Activated CD8-positive, alpha-beta T cell treated with anti-CD3 and anti-CD28 coated beads for 36 hours (primary cell): ENCODE results near the gene MTMR6. TPM values are rescaled to one million over a fixed set of nuclear protein-coding genes. Genes with fewer than 3 reads are reported as not detected.

Source experiments
- ATAC-seq: fragments of 200-7000 bp; cut with Tn5 transposase; one replicate; pipeline ENCODE4 v1.10.0; 2021; ENCODE audit warnings: mild to moderate bottlenecking, moderate library complexity
- CTCF ChIA-PET: fragments of 350-600 bp; sonication (Branson Sonifier 250); formaldehyde crosslinking; loops from one replicate; lab custom pipeline; 2021; ENCODE audit warnings: antibody characterized with exemption; lab: Charles Lee
- POLR2A ChIA-PET: fragments of 350-600 bp; sonication (Branson Sonifier 250); formaldehyde crosslinking; loops from one replicate; lab custom pipeline; 2021; ENCODE audit warnings: antibody characterized with exemption; lab: Charles Lee
- DNase-seq: peaks from one replicate; pipeline ENCODE4 v3.0.0-alpha.2; 2020
- H3K27ac Mint-ChIP-seq: one replicate; pipeline ENCODE4 v1.8.0; 2021; ENCODE audit warnings: mild to moderate bottlenecking, mixed read lengths
- H3K27me3 Mint-ChIP-seq: one replicate; pipeline ENCODE4 v1.8.0; 2021; ENCODE audit warnings: mixed read lengths
- H3K36me3 Mint-ChIP-seq: one replicate; pipeline ENCODE4 v1.8.0; 2021; ENCODE audit warnings: low read depth, mixed read lengths
- H3K4me1 Mint-ChIP-seq: one replicate; pipeline ENCODE4 v1.8.0; 2021; ENCODE audit warnings: low read depth, mixed read lengths
- H3K4me3 Mint-ChIP-seq: one replicate; pipeline ENCODE4 v1.8.0; 2021; ENCODE audit warnings: mild to moderate bottlenecking, moderate library complexity, mixed read lengths
- H3K9me3 Mint-ChIP-seq: one replicate; pipeline ENCODE4 v1.8.0; 2021; ENCODE audit warnings: mixed read lengths
- intact Hi-C: fragments of 100-400 bp; cut with micrococcal nuclease; formaldehyde crosslinking; loops from one replicate; pipeline ENCODE4 v1.10.0; 2022
- total RNA-seq, 2 experiments: library from RNA; stranded (reverse); gene quantifications; one replicate each; pipeline ENCODE4 v1.2.3, GENCODE V29; 2021
- TF ChIP-seq, protein P1 (sequence below): fragments of 200-600 bp; IDR thresholded peaks from one replicate; pipeline ENCODE4 v1.8.0; 2022; ENCODE audit warnings: antibody characterized with exemption, mild to moderate bottlenecking

Gene MTMR6
- total RNA-seq, 2 experiments from 2014 or later, result 10.7 to 11.3 TPM

DNA sequence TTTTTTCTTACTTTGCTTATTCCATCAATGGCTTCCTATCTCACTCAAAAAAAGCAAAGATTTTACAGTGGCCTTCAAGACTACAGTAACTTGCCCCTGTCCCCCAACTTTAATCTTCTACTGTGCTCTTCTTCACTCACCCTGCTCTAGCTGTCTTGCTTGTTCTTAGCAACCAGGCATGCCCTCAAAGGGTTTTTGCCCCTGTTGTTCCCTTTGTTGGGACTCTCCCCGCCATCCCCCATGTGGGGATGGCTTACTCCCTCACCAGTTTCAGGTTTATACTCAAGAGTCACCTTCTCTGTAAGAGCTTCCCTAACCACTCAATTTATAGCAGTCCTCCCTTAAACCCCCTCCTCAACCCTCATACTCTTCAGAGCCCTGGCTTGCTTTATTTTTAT, 5.4 kb downstream of the MTMR6 start:
- peaks cover 75% of the 10 kb centered on the region for H3K4me1 Mint-ChIP-seq
- H3K27ac Mint-ChIP-seq, result peak overlapping the region; percentile 77
- ATAC-seq (peak; percentile 50), DNase-seq (peak; percentile 55)
- no peaks in the 10 kb centered on the region for H3K9me3 Mint-ChIP-seq
- H3K4me3 Mint-ChIP-seq, result no peak overlapping the region
- H3K36me3 Mint-ChIP-seq, result peaks cover 13% of the 10 kb centered on the region
- CTCF ChIA-PET, result no interaction called here
- POLR2A ChIA-PET, result interaction anchor here (0.7 to 2.0 kb wide), 3 partner anchors 9 to 12 kb away, joined by 3 to 6 read pairs (median 3); no protein-coding TSS in a partner anchor
- intact Hi-C loops, result no loop called here
- no peaks in the 10 kb centered on the region for H3K27me3 Mint-ChIP-seq
- TF ChIP-seq, protein P1, sequence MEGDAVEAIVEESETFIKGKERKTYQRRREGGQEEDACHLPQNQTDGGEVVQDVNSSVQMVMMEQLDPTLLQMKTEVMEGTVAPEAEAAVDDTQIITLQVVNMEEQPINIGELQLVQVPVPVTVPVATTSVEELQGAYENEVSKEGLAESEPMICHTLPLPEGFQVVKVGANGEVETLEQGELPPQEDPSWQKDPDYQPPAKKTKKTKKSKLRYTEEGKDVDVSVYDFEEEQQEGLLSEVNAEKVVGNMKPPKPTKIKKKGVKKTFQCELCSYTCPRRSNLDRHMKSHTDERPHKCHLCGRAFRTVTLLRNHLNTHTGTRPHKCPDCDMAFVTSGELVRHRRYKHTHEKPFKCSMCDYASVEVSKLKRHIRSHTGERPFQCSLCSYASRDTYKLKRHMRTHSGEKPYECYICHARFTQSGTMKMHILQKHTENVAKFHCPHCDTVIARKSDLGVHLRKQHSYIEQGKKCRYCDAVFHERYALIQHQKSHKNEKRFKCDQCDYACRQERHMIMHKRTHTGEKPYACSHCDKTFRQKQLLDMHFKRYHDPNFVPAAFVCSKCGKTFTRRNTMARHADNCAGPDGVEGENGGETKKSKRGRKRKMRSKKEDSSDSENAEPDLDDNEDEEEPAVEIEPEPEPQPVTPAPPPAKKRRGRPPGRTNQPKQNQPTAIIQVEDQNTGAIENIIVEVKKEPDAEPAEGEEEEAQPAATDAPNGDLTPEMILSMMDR, result no peak

DNA sequence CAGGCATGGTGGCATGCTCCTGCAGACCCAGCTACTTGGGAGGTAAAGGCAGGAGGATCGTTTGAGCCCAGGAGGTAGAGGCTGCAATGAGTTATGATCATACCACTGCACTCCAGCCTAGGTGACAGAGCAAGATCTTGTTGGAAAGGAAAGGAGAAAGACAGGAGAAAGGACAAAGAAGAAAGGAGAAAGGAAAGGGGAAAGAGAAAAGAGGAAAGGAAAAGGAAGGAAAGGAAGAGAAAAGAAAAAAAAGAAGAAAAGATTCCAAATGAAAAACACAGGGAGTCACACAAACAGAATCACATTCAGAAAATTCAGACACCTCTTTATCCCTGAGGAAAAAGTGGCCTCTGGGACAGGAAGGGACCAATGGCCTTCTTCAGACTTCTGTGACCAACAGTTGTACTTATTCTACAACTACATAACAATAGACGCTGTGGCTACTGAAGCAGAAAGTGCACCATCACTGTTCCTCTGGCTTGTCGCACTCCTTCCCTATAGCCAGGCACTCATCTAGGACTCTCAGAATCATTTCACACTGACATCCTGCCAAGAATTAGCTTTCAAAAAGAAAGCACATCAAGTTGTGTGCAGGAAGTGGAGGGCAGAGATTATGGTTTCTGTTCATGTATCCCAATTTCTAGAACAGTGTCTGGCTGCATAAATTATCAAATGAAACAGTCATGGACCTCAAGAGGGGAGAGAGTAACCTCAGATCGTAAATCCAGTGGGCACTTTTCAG, 5.9 kb downstream of the MTMR6 start:
- ChIA-PET CTCF (no interaction called here), POLR2A (interaction anchor here (0.6 to 2.0 kb wide), 4 partner anchors 9 to 12 kb away, joined by 3 to 6 read pairs (median 3); no protein-coding TSS in a partner anchor)
- H3K4me1 Mint-ChIP-seq, result peaks cover 79% of the 10 kb centered on the region
- intact Hi-C loops, result no loop called here
- no peak overlapping the region for H3K4me3 Mint-ChIP-seq
- peaks cover 10% of the 10 kb centered on the region for H3K36me3 Mint-ChIP-seq
- H3K27ac Mint-ChIP-seq, result peak overlapping the region; percentile 77
- ATAC-seq (peak; percentile 73), DNase-seq (peak; percentile 35)
- TF ChIP-seq, protein P1, result no peak
- H3K9me3 Mint-ChIP-seq, result no peaks in the 10 kb centered on the region
- no peaks in the 10 kb centered on the region for H3K27me3 Mint-ChIP-seq

DNA sequence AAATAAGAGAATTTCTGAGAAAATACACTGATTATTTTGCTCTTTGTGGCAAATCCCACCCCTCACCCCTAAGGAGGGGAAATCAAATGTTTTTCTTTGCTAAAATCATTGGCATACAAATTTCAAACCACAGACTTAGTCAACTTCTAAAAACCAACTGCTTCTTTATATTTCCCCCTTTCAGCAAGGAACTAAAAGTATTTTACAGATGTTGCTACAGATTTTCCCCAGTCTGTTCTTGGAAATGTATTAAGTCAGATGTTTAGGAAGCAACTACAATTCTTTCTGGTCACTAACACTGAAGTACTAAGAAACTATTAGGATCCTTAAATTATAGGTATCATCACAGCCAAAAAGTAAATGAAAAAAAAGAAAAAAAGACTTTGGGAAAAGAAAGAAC, 6.9 kb downstream of the MTMR6 start:
- no peak overlapping the region for H3K27ac Mint-ChIP-seq
- H3K36me3 Mint-ChIP-seq, result peaks cover 5% of the 10 kb centered on the region
- intact Hi-C loops, result no loop called here
- H3K27me3 Mint-ChIP-seq, result no peaks in the 10 kb centered on the region
- peaks cover 79% of the 10 kb centered on the region for H3K4me1 Mint-ChIP-seq
- CTCF ChIA-PET, result no interaction called here
- POLR2A ChIA-PET, result no interaction called here
- no peak overlapping the region for H3K4me3 Mint-ChIP-seq
- DNase-seq (no peak), ATAC-seq (no peak)
- TF ChIP-seq, protein P1, result no peak
- no peaks in the 10 kb centered on the region for H3K9me3 Mint-ChIP-seq

DNA sequence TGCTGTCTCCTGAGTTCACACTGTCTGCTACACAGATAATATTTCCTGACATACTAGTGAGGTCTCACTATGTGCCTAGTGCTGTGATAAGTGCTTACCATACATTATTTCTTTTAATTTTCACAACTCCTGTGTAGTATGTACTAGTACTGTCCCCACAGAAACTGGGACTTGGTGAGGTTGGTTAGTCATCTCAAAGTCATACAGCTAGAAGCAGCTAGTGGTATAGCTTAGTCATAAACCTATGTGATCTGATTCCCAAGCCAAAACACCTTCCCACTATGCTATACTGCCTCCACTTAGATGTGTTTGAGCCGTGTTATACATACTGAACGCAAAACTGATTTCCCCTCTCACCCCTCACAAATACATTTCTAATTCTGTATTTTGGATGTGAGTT, 10.5 kb downstream of the MTMR6 start:
- Mint-ChIP-seq H3K9me3 (no peaks in the 10 kb centered on the region), H3K27me3 (no peaks in the 10 kb centered on the region), H3K4me1 (peaks cover 53% of the 10 kb centered on the region), H3K27ac (no peak overlapping the region), H3K36me3 (peaks cover 9% of the 10 kb centered on the region), H3K4me3 (no peak overlapping the region)
- ATAC-seq, result peak; percentile 86
- ChIA-PET POLR2A (interaction anchor here (2.1 kb wide), 1 partner anchor 10 kb away, joined by 13 read pairs; the partner anchor contains the start of gene MTMR6), CTCF (interaction anchor here (0.9 to 3.7 kb wide), 3 partner anchors 10 to 68 kb away, joined by 3 to 20 read pairs (median 6); partner anchors contain the start of gene MTMR6)
- intact Hi-C loops, result no loop called here
- TF ChIP-seq, protein P1, result no peak
- DNase-seq, result peak; percentile 40

DNA sequence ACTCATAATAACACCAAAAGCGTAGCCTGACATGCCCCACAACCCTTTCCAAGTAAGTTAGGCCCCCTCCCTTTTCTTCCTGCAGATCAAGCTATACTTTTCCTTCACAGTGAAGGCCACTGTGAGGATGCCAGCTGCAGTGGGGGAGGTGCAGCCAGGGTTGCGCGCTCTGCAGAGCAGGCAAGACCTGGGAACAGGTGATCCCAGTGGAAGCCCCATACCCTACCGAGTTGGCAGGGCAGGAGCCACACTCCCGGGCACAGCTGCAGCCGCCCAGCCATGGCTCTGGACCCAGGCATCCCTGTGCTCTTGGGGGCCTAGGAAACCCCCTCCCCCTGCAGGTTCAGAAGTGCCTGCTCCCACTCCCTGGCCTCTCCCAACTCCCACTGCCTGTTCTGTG, 18.7 kb downstream of the MTMR6 start:
- Mint-ChIP-seq H3K9me3 (no peaks in the 10 kb centered on the region), H3K27me3 (no peaks in the 10 kb centered on the region), H3K27ac (no peak overlapping the region), H3K36me3 (peaks cover 16% of the 10 kb centered on the region), H3K4me3 (no peak overlapping the region), H3K4me1 (peaks cover 3% of the 10 kb centered on the region)
- no peak for DNase-seq
- no peak for ATAC-seq
- ChIA-PET CTCF (interaction anchor here (0.6 to 1.9 kb wide), 3 partner anchors 11 to 19 kb away, joined by 3 to 6 read pairs (median 5); no protein-coding TSS in a partner anchor), POLR2A (no interaction called here)
- intact Hi-C loops, result loop anchor here (10.0 kb wide), 1 partner anchor 46 kb away; no protein-coding TSS in a partner anchor
- TF ChIP-seq, protein P1, result no peak
